ENCODE measurements around the gene SHISA8.
"Not testable (repeated sequence)": the region's sequence is repeated elsewhere in the genome, so short reads cannot be mapped to it uniquely, and the experiment has no call there.

SHISA8 gene

GRCh38 chr22:41949297-41949965 lies 34.6 kb upstream of the SHISA8 start:
- TF ChIP-seq CTCF (IDR thresholded peaks at IDR 0.05; ENCODE audit: control insufficient read depth, extremely low read depth, insufficient read depth): no peak
- no peak for DNase-seq (ENCODE audit: low read depth)
- H3K4me3 ChIP-seq (ENCODE audit: low read depth, low read length): no peak overlapping the region

- H3K4me3 ChIP-seq (ENCODE audit: low read depth, low read length); DNase-seq (ENCODE audit: low read depth): not testable (repeated sequence)
Measured at GRCh38 chr22:41948928-41949296, 34.0 kb upstream of the SHISA8 start.

GRCh38 chr22:41948142-41948541 lies 33.3 kb upstream of the SHISA8 start:
- no peak overlapping the region for H3K4me3 ChIP-seq (ENCODE audit: low read depth, low read length)
- no peak for TF ChIP-seq CTCF (IDR thresholded peaks at IDR 0.05; ENCODE audit: control insufficient read depth, extremely low read depth, insufficient read depth)

GRCh38 chr22:41947424-41948080 lies 32.7 kb upstream of the SHISA8 start:
- TF ChIP-seq CTCF (IDR thresholded peaks at IDR 0.05; ENCODE audit: control insufficient read depth, extremely low read depth, insufficient read depth): no peak
- DNase-seq (ENCODE audit: low read depth): no peak
- peak overlapping the region; percentile 73 for H3K4me3 ChIP-seq (ENCODE audit: low read depth, low read length)

More at GRCh38 chr22:41948142-41948541, 33.3 kb upstream of the SHISA8 start:
- DNase-seq (ENCODE audit: low read depth): no peak

- H3K4me3 ChIP-seq (ENCODE audit: low read depth, low read length): peak within 1 kb of the TSS; percentile 73
- peak; percentile 76 for DNase-seq (ENCODE audit: low read depth)
- TF ChIP-seq CTCF (IDR thresholded peaks at IDR 0.05; ENCODE audit: control insufficient read depth, extremely low read depth, insufficient read depth): no peak
Measured at GRCh38 chr22:41946629-41947423, 32.0 kb upstream of the SHISA8 start, which contains the start of gene CENPM. Gene CENPM (minus strand): TSS chr22:41947152. CDS start chr22:41947076, 76 bp downstream.

GRCh38 chr22:41943661-41944209 lies 28.9 kb upstream of the SHISA8 start:
- no peak for DNase-seq (ENCODE audit: low read depth)
- H3K4me3 ChIP-seq (ENCODE audit: low read depth, low read length): no peak overlapping the region
- no peak for TF ChIP-seq CTCF (IDR thresholded peaks at IDR 0.05; ENCODE audit: control insufficient read depth, extremely low read depth, insufficient read depth)

Measured in LNCaP clone FGC (cell line).